LNCAP (cell line): ENCODE measurements around the gene SHROOM3.

Experiments used
- CTCF ChIP-seq: fragments of 450-650 bp; IDR thresholded peaks from 2 replicates; pipeline ENCODE4 v1.5.1; 2017; ENCODE audit warnings: mild to moderate bottlenecking

Gene SHROOM3

GRCh38 chr4:76523593-76523992 is 88.6 kb downstream of the SHROOM3 start:
- no peak for TF ChIP-seq CTCF

- no peak for TF ChIP-seq CTCF
These were observed 90.7 kb downstream of the SHROOM3 start for GRCh38 chr4:76525751-76526150.

GRCh38 chr4:76526585-76526990 is 91.6 kb downstream of the SHROOM3 start:
- no peak for TF ChIP-seq CTCF

GRCh38 chr4:76527666-76528065 is 92.6 kb downstream of the SHROOM3 start:
- TF ChIP-seq CTCF, result no peak

GRCh38 chr4:76531597-76531996 is 96.6 kb downstream of the SHROOM3 start:
- TF ChIP-seq CTCF, result no peak

GRCh38 chr4:76532805-76533204 is 97.8 kb downstream of the SHROOM3 start:
- no peak for TF ChIP-seq CTCF

GRCh38 chr4:76533314-76533713 is 98.3 kb downstream of the SHROOM3 start:
- TF ChIP-seq CTCF, result no peak

- no peak for TF ChIP-seq CTCF
These were observed 100.8 kb downstream of the SHROOM3 start for GRCh38 chr4:76535603-76536372.
